ENCODE measurements around the gene ATP1A4. TPM values are rescaled to one million over a fixed set of nuclear protein-coding genes. Genes with fewer than 3 reads are reported as not detected.
A peak's percentile ranks its signal among the peaks of the same experiment; 100 is the strongest.

Gene ATP1A4
- total and polyA plus RNA-seq, 2 of the 13 experiments (the other 11 are each of a cell fraction or from before 2014, with no cell fraction given), result not detected

DNA sequence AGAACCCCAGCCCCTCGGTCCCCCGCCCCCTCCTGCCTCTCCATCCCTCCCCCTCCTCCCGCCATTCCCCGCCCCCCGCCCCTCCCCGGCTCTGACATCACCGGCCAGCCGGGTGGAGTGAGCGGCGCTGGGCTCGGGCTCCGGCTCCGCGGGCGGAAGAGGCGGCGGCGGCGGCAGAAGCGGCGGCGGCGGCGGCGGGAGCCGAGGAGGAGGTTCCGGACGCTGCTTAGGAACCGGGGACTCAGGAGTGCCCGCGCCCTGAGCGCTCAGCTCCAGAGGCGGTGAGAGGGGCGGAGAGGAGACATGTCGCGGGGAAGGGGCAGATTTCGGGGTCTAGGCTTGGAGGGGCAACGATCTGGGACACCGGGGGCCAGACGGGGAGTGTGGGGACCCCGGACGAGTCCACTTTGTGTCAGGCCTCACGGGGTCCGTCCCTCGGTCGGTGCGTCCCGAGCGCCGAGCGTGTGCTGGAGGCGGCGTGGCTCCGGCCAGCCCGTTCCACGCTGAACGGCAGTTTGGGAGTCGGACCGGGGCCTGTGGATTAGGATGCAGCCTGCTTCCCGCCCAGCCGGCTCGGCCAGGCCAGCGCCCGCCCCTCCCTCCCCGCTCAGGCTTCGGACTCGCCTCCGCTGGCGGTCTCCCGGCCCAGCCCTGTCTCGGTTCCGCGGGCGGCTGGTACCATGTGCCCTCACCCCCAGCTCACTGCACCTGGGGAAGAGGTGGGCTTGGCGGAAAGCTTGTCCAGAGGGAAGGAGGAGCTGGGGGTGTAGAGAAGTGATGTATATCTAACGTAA lies 54.0 kb downstream of the ATP1A4 start, which contains the start of gene PEA15 (continued):
- TF ChIP-seq ZSCAN21 (CRISPR knock-in tag; IDR thresholded peaks at IDR 0.05; ENCODE audit: borderline replicate concordance) (peak; percentile 46; the same call in 1 of the 2 replicates), GATAD1 (CRISPR knock-in tag; IDR thresholded peaks at IDR 0.05) (no peak), TBX3 (IDR thresholded peaks at IDR 0.05; ENCODE audit: borderline replicate concordance) (no peak), KDM2A (CRISPR knock-in tag; IDR thresholded peaks at IDR 0.05; ENCODE audit: borderline replicate concordance, low read depth) (peak; percentile 83), NFIC (IDR thresholded peaks at IDR 0.05; ENCODE audit: low read length) (no peak), ZSCAN30 (CRISPR knock-in tag; IDR thresholded peaks at IDR 0.05) (no peak), MED13 (CRISPR knock-in tag; IDR thresholded peaks at IDR 0.05) (no peak), IKZF1 (IDR thresholded peaks at IDR 0.05) (no peak), ZNF343 (CRISPR knock-in tag; IDR thresholded peaks at IDR 0.05) (0 out of 2 replicates have a peak, but pooled peaks have one; percentile 25), AHR (CRISPR knock-in tag; IDR thresholded peaks at IDR 0.05) (peak; percentile 62; the same call in 1 of the 2 replicates), ARHGAP35 (CRISPR knock-in tag; IDR thresholded peaks at IDR 0.05; ENCODE audit: borderline replicate concordance) (0 out of 2 replicates have a peak, but pooled peaks have one; percentile 15), KDM1A (CRISPR knock-in tag; IDR thresholded peaks at IDR 0.05) (no peak), ZNF225 (CRISPR knock-in tag; IDR thresholded peaks at IDR 0.05) (0 out of 2 replicates have a peak, but pooled peaks have one; percentile 27), CBFB (CRISPR knock-in tag; IDR thresholded peaks at IDR 0.05) (no peak), DPF2 (CRISPR knock-in tag; IDR thresholded peaks at IDR 0.05; ENCODE audit: borderline replicate concordance, low read depth) (no peak), ZSCAN9 (CRISPR knock-in tag; IDR thresholded peaks at IDR 0.05; ENCODE audit: borderline replicate concordance) (no peak), RNF2 (conservative IDR thresholded peaks at IDR 0.05; ENCODE audit: low read depth) (no peak), MXD4 (CRISPR knock-in tag; IDR thresholded peaks at IDR 0.05) (0 out of 2 replicates have a peak, but pooled peaks have one; percentile 39), ZNF556 (CRISPR knock-in tag; IDR thresholded peaks at IDR 0.05; ENCODE audit: borderline replicate concordance) (no peak), SP4 (CRISPR knock-in tag; IDR thresholded peaks at IDR 0.05) (0 out of 2 replicates have a peak, but pooled peaks have one; percentile 26), ASH2L (IDR thresholded peaks at IDR 0.05; ENCODE audit: insufficient read length, low read depth, low read length) (peak; percentile 52)
- TF ChIP-seq, protein P1, sequence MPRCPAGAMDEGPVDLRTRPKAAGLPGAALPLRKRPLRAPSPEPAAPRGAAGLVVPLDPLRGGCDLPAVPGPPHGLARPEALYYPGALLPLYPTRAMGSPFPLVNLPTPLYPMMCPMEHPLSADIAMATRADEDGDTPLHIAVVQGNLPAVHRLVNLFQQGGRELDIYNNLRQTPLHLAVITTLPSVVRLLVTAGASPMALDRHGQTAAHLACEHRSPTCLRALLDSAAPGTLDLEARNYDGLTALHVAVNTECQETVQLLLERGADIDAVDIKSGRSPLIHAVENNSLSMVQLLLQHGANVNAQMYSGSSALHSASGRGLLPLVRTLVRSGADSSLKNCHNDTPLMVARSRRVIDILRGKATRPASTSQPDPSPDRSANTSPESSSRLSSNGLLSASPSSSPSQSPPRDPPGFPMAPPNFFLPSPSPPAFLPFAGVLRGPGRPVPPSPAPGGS (CRISPR knock-in tag; IDR thresholded peaks at IDR 0.05), result no peak
- TF ChIP-seq, protein P2, sequence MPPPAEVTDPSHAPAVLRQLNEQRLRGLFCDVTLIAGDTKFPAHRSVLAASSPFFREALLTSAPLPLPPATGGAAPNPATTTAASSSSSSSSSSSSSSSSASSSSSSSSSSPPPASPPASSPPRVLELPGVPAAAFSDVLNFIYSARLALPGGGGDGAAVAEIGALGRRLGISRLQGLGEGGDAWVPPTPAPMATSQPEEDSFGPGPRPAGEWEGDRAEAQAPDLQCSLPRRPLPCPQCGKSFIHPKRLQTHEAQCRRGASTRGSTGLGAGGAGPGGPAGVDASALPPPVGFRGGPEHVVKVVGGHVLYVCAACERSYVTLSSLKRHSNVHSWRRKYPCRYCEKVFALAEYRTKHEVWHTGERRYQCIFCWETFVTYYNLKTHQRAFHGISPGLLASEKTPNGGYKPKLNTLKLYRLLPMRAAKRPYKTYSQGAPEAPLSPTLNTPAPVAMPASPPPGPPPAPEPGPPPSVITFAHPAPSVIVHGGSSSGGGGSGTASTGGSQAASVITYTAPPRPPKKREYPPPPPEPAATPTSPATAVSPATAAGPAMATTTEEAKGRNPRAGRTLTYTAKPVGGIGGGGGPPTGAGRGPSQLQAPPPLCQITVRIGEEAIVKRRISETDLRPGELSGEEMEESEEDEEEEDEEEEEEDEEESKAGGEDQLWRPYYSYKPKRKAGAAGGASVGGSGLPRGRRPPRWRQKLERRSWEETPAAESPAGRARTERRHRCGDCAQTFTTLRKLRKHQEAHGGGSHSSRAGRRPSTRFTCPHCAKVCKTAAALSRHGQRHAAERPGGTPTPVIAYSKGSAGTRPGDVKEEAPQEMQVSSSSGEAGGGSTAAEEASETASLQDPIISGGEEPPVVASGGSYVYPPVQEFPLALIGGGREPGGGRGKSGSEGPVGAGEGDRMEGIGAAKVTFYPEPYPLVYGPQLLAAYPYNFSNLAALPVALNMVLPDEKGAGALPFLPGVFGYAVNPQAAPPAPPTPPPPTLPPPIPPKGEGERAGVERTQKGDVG (CRISPR knock-in tag; IDR thresholded peaks at IDR 0.05; ENCODE audit: borderline replicate concordance), result no peak
- TF ChIP-seq, protein P3, sequence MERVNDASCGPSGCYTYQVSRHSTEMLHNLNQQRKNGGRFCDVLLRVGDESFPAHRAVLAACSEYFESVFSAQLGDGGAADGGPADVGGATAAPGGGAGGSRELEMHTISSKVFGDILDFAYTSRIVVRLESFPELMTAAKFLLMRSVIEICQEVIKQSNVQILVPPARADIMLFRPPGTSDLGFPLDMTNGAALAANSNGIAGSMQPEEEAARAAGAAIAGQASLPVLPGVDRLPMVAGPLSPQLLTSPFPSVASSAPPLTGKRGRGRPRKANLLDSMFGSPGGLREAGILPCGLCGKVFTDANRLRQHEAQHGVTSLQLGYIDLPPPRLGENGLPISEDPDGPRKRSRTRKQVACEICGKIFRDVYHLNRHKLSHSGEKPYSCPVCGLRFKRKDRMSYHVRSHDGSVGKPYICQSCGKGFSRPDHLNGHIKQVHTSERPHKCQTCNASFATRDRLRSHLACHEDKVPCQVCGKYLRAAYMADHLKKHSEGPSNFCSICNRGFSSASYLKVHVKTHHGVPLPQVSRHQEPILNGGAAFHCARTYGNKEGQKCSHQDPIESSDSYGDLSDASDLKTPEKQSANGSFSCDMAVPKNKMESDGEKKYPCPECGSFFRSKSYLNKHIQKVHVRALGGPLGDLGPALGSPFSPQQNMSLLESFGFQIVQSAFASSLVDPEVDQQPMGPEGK (CRISPR knock-in tag; IDR thresholded peaks at IDR 0.05), result 0 out of 2 replicates have a peak, but pooled peaks have one; percentile 9

All from HepG2 (cell line).